ENCODE measurements around the gene RFNG. TPM values are rescaled to one million over a fixed set of nuclear protein-coding genes. Genes with fewer than 3 reads are reported as not detected.
A peak's percentile ranks its signal among the peaks of the same experiment; 100 is the strongest.

The RFNG gene
- total and polyA plus RNA-seq, 2 of the 13 experiments (the other 11 are each of a cell fraction or from before 2014, with no cell fraction given): 61.4 to 64.0 TPM

- TF ChIP-seq, protein P1, sequence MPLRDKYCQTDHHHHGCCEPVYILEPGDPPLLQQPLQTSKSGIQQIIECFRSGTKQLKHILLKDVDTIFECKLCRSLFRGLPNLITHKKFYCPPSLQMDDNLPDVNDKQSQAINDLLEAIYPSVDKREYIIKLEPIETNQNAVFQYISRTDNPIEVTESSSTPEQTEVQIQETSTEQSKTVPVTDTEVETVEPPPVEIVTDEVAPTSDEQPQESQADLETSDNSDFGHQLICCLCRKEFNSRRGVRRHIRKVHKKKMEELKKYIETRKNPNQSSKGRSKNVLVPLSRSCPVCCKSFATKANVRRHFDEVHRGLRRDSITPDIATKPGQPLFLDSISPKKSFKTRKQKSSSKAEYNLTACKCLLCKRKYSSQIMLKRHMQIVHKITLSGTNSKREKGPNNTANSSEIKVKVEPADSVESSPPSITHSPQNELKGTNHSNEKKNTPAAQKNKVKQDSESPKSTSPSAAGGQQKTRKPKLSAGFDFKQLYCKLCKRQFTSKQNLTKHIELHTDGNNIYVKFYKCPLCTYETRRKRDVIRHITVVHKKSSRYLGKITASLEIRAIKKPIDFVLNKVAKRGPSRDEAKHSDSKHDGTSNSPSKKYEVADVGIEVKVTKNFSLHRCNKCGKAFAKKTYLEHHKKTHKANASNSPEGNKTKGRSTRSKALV (CRISPR knock-in tag; IDR thresholded peaks at IDR 0.05): no peak; the same call in 1 of the 2 replicates
- TF ChIP-seq PAF1 (CRISPR knock-in tag; IDR thresholded peaks at IDR 0.05): peak; percentile 73
- TF ChIP-seq SIN3B (IDR thresholded peaks at IDR 0.05; ENCODE audit: low read length): no peak
- TF ChIP-seq ATF4 (CRISPR knock-in tag; IDR thresholded peaks at IDR 0.05): peak in 1 of 2 experiments; percentile 72; a peak in 2 of 4 replicates
- no peak for TF ChIP-seq ZNF382 (CRISPR knock-in tag; IDR thresholded peaks at IDR 0.05; ENCODE audit: borderline replicate concordance)
- 0 out of 2 replicates have a peak, but pooled peaks have one; percentile 20 for TF ChIP-seq BRCA1 (CRISPR knock-in tag; IDR thresholded peaks at IDR 0.05)
- TF ChIP-seq, protein P2, sequence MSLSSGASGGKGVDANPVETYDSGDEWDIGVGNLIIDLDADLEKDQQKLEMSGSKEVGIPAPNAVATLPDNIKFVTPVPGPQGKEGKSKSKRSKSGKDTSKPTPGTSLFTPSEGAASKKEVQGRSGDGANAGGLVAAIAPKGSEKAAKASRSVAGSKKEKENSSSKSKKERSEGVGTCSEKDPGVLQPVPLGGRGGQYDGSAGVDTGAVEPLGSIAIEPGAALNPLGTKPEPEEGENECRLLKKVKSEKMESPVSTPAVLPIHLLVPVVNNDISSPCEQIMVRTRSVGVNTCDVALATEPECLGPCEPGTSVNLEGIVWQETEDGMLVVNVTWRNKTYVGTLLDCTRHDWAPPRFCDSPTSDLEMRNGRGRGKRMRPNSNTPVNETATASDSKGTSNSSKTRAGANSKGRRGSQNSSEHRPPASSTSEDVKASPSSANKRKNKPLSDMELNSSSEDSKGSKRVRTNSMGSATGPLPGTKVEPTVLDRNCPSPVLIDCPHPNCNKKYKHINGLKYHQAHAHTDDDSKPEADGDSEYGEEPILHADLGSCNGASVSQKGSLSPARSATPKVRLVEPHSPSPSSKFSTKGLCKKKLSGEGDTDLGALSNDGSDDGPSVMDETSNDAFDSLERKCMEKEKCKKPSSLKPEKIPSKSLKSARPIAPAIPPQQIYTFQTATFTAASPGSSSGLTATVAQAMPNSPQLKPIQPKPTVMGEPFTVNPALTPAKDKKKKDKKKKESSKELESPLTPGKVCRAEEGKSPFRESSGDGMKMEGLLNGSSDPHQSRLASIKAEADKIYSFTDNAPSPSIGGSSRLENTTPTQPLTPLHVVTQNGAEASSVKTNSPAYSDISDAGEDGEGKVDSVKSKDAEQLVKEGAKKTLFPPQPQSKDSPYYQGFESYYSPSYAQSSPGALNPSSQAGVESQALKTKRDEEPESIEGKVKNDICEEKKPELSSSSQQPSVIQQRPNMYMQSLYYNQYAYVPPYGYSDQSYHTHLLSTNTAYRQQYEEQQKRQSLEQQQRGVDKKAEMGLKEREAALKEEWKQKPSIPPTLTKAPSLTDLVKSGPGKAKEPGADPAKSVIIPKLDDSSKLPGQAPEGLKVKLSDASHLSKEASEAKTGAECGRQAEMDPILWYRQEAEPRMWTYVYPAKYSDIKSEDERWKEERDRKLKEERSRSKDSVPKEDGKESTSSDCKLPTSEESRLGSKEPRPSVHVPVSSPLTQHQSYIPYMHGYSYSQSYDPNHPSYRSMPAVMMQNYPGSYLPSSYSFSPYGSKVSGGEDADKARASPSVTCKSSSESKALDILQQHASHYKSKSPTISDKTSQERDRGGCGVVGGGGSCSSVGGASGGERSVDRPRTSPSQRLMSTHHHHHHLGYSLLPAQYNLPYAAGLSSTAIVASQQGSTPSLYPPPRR (CRISPR knock-in tag; IDR thresholded peaks at IDR 0.05; ENCODE audit: borderline replicate concordance): peak; percentile 54; the same call in 1 of the 2 replicates
- TF ChIP-seq NBN (conservative IDR thresholded peaks at IDR 0.05): no peak
- no peak for TF ChIP-seq EHMT2 (IDR thresholded peaks at IDR 0.05; ENCODE audit: borderline replicate concordance, low read depth, low read length)
- no peak for TF ChIP-seq ZNF234 (CRISPR knock-in tag; conservative IDR thresholded peaks at IDR 0.05)
- TF ChIP-seq ZSCAN9 (CRISPR knock-in tag; IDR thresholded peaks at IDR 0.05; ENCODE audit: borderline replicate concordance): peak; percentile 91
- peak; percentile 38; the same call in 1 of the 2 replicates for TF ChIP-seq ADNP (CRISPR knock-in tag; IDR thresholded peaks at IDR 0.05)
- TF ChIP-seq ZNF446 (CRISPR knock-in tag; IDR thresholded peaks at IDR 0.05): no peak
- TF ChIP-seq GATA4 (IDR thresholded peaks at IDR 0.05; ENCODE audit: borderline replicate concordance, low read depth): peak; percentile 40; the same call in 1 of the 2 replicates
- TF ChIP-seq, protein P3, sequence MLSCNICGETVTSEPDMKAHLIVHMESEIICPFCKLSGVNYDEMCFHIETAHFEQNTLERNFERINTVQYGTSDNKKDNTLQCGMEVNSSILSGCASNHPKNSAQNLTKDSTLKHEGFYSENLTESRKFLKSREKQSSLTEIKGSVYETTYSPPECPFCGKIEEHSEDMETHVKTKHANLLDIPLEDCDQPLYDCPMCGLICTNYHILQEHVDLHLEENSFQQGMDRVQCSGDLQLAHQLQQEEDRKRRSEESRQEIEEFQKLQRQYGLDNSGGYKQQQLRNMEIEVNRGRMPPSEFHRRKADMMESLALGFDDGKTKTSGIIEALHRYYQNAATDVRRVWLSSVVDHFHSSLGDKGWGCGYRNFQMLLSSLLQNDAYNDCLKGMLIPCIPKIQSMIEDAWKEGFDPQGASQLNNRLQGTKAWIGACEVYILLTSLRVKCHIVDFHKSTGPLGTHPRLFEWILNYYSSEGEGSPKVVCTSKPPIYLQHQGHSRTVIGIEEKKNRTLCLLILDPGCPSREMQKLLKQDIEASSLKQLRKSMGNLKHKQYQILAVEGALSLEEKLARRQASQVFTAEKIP (CRISPR knock-in tag; IDR thresholded peaks at IDR 0.05; ENCODE audit: borderline replicate concordance): no peak
- 0 out of 2 replicates have a peak, but pooled peaks have one; percentile 50 for TF ChIP-seq RFXANK (CRISPR knock-in tag; IDR thresholded peaks at IDR 0.05)
- 0 out of 2 replicates have a peak, but pooled peaks have one; percentile 23 for TF ChIP-seq ZNF782 (CRISPR knock-in tag; IDR thresholded peaks at IDR 0.05; ENCODE audit: borderline replicate concordance)
Observed at GRCh38 chr17:82003411-82004381, 47.9 kb downstream of the RFNG start (continued).
